Head of caudate nucleus (tissue), 42 donors: ENCODE measurements around the gene FAM168A.
A peak's percentile ranks its signal among the peaks of the same experiment; 100 is the strongest.

Source experiments
- DNase-seq, 42 donors: peaks; one replicate each; pipeline versions ENCODE4 v3.0.0 to v3.0.0-alpha.2; 2020 to 2021; ENCODE audit warnings: mixed read lengths in 7 of 42
- intact Hi-C: fragments of 100-400 bp; cut with DNase I; formaldehyde crosslinking; loops from one replicate; pipeline ENCODE4 v1.15.0; 2022

The FAM168A gene

GRCh38 chr11:73400293-73400692 lies 197.6 kb downstream of the FAM168A start:
- DNase-seq, result peak in 6 of 42 donors; percentile 2 to 17 (median 12)
- intact Hi-C loops, result loop anchor here (10.0 kb wide), 1 partner anchor 195 kb away; the partner anchor contains the start of gene FAM168A

GRCh38 chr11:73399636-73400035 lies 198.3 kb downstream of the FAM168A start:
- intact Hi-C loops, result loop anchor here (10.0 kb wide), 1 partner anchor 195 kb away; the partner anchor contains the start of gene FAM168A
- peak in 5 of 42 donors; percentile 1 to 28 (median 11) for DNase-seq

GRCh38 chr11:73399159-73399590 lies 198.7 kb downstream of the FAM168A start:
- DNase-seq, result peak in 5 of 42 donors; percentile 3 to 27 (median 7)
- intact Hi-C loops, result no loop called here

GRCh38 chr11:73398721-73399120 lies 199.2 kb downstream of the FAM168A start:
- intact Hi-C loops, result no loop called here
- peak in 3 of 42 donors; percentile 4 to 28 (median 15) for DNase-seq

DNA sequence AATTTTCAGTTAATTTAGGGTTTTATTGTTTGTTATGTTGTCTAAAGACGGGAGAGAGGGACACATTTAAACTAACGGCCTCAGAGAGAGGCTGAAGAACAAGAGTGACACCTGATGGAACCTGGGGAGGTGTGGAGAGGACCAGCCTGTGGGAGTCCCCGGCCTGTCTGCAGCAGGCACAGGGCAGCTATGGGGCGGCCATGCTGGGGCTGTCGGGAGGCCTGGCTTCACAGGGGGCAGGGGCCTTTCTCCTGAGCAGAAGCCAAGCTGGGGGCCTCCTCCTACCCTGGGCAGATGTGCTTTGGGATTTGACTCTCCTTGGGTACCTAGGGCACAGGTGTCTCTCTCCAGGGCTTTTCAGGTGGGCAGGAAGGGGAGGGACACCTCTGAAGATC lies 199.8 kb downstream of the FAM168A start:
- DNase-seq, result peak in 3 of 42 donors; percentile 3 to 23 (median 15)

DNA sequence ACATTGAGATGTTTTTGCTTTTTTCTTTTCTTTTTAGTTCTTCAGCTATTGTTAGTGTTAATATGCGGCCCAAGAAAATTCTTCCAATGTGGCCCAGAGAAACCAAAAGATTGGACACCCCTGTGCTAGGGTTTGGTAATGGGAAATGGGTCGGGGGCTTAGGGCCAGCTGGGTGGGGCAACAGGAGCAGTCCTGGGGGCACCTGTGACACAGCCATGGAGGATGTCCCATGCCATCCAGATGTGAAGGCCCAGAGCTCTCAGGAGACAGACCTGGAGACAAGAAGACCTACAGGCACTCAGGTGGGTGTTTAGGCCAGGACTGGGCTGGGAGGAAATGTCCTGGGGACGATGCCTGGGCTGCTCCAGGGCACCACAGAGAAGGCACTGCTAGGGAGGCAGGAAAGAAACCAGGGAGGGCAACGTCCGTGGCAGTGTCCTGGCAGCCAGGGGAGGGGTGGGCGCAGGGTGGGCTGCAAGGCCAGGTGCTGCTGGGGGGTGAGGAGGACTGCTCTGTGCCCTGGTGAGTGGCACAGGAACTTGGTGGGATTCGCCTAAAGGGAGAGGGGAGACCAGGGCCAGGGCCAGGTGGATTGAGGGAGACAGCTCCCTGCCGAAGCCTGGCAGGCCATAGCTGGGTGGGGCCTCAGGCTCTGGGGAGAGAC lies 200.3 kb downstream of the FAM168A start:
- peak in 1 of 42 donors; percentile 2 for DNase-seq
- intact Hi-C loops, result no loop called here

More for the DNA sequence above, 199.8 kb downstream of the FAM168A start:
- intact Hi-C loops, result no loop called here

- no peak for DNase-seq
These were observed 200.9 kb downstream of the FAM168A start for GRCh38 chr11:73396985-73397384.

GRCh38 chr11:73396251-73396930 lies 201.5 kb downstream of the FAM168A start:
- intact Hi-C loops, result no loop called here
- DNase-seq, result no peak

More at GRCh38 chr11:73396985-73397384, 200.9 kb downstream of the FAM168A start:
- intact Hi-C loops, result no loop called here

GRCh38 chr11:73395297-73396208 lies 202.4 kb downstream of the FAM168A start:
- DNase-seq, result no peak
- intact Hi-C loops, result no loop called here

DNA sequence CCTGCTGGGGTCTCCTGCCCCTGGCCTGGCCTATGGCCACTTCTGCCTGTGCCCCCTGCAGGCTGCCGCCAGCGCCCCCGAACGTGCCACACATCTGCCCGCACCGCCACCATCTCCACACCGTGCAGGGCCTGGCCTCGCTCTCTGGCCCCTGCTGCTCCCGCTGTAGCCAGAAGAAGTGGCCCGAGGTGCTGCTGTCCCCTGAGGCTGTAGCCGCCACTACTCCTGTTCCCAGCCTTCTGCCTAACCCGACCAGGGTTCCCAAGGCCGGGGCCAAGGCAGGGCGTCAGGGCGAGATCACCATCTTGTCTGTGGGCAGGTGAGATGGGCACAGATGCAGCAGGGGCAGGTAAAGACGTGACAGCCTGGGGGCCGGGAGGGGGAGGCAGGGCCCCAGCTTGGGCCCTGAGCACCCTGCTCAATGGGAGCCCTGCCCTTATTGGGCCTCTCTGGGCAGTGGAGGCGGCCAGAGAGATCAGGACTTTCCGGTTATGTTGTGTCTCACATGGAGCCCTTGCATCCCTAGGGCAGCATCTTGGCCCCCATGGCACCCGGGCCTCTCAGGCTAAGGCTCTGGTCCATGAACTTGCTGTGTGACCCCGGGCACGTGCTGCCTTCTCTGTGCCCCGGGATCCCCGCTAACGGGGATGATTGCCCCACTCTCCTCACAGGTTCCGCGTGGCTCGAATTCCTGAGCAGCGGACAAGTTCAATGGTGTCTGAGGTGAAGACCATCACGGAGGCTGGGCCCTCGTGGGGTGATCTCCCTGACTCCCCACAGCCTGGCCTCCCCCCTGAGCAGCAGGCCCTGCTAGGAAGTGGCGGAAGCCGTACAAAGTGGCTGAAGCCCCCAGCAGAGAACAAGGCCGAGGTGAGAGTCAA lies 203.3 kb downstream of the FAM168A start:
- intact Hi-C loops, result no loop called here
- no peak for DNase-seq

GRCh38 chr11:73393479-73394415 lies 204.2 kb downstream of the FAM168A start:
- intact Hi-C loops, result loop anchor here (2.0 kb wide), 1 partner anchor 41 kb away; no protein-coding TSS in a partner anchor
- DNase-seq, result peak; percentile 62 to 92 (median 82)

DNA sequence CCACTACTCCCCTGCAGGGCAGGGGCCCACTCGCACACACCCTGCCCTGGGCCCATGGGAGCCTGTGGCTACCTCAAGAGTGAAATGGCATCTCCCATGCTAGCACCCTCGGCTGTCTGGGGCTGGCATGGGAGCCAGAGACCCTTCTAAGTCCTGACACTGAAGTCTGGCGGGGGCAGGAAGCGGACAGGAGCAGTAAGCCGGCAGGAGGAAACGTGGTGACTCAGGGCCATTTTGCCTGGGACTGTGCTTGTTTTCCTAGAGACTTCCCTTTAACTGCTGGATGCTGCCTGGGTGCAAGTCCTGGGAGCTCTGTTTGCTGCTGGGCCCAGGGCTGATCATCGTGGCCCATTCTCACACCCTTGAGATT lies 204.9 kb downstream of the FAM168A start:
- DNase-seq, result no peak
- intact Hi-C loops, result loop anchor here (2.0 kb wide), 1 partner anchor 40 kb away; no protein-coding TSS in a partner anchor

- intact Hi-C loops, result loop anchor here (2.0 kb wide), 1 partner anchor 40 kb away; no protein-coding TSS in a partner anchor
These were observed 205.6 kb downstream of the FAM168A start for GRCh38 chr11:73392108-73393010.

GRCh38 chr11:73391665-73392064 lies 206.2 kb downstream of the FAM168A start:
- DNase-seq, result no peak
- intact Hi-C loops, result loop anchor here (2.0 kb wide), 1 partner anchor 39 kb away; no protein-coding TSS in a partner anchor

More at GRCh38 chr11:73392108-73393010, 205.6 kb downstream of the FAM168A start:
- DNase-seq, result no peak

DNA sequence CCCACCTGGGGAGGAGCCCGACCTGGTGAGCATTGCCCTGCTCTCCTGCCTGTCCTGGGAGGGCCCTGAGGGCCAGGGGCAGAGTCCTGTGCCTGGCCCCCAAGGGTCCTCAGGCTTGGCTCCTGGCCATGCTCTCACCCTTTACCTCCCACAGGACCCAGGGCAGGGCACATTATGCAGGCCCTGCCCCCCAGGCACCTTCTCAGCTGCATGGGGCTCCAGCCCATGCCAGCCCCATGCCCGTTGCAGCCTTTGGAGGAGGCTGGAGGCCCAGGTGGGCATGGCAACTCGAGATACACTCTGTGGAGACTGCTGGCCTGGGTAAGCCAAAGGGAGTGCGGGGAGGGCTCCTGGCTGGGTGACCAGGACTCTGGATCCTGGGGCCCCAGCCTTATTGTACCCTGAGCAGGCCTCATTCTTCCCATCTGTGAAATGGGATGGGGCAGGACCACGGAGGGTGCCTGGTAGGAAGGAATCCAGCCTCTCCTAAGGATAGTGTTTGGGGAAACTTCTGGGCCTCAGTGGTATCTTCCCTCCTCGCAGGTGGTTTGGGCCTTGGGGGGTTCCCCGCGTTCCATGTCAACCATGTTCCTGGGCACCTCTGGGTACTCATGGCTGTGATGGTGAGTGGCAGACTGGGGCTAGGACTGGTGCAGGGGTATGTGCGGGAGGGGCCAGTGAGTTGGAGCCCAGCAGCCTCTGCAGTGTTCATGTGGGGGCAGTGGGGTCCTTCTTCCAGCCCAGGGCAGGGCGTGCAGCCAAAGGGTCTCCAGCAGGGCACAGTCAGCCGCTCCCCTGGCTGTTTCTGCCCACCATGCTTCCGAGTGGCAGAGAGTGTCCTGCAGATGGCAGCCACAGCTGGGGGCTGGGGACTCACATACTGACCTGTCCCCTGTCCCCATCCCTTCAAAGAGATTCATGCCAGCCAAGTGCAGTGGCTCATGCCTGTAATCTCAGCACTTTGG lies 207.0 kb downstream of the FAM168A start:
- no peak for DNase-seq
- intact Hi-C loops, result no loop called here
